Measurements from ENCODE around the gene COX7A1. TPM values are rescaled to one million over a fixed set of nuclear protein-coding genes. Genes with fewer than 3 reads are reported as not detected.

The COX7A1 gene
- polyA plus RNA-seq, 1 donor from 2014 or later: not detected

DNA sequence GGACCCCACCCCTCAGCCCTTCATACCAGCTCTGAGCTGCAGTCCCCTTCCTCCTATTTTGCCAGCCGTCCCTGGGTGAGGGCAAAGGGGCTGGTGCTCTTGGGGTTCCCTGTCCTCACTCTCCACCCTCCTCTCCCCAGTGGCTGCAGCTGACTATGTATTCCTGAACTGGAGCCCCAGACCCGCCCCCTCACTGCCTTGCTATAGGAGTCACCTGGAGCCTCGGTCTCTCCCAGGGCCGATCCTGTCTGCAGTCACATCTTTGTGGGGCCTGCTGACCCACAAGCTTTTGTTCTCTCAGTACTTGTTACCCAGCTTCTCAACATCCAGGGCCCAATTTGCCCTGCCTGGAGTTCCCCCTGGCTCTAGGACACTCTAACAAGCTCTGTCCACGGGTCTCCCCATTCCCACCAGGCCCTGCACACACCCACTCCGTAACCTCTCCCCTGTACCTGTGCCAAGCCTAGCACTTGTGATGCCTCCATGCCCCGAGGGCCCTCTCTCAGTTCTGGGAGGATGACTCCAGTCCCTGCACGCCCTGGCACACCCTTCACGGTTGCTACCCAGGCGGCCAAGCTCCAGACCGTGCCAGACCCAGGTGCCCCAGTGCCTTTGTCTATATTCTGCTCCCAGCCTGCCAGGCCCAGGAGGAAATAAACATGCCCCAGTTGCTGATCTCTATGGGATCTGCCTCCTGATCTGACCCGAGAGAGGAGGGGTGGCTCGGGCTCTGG is 2.4 kb downstream of the COX7A1 start:
- H3K36me3 ChIP-seq (ENCODE audit: insufficient read depth, low read length): peaks cover 9% of the 10 kb centered on the region
- H3K27me3 ChIP-seq (ENCODE audit: insufficient read depth, low read depth, low read length): no peaks in the 10 kb centered on the region
- no peaks in the 10 kb centered on the region for H3K79me2 ChIP-seq (replicated peaks; ENCODE audit: insufficient read depth, low read length)
- H3K27ac ChIP-seq (ENCODE audit: low read length): no peak overlapping the region
- no peak overlapping the region for H2AFZ ChIP-seq (ENCODE audit: low read depth, low read length)
- H3K9me3 ChIP-seq (ENCODE audit: low read length): no peaks in the 10 kb centered on the region
- no peak overlapping the region for H3K9ac ChIP-seq (ENCODE audit: low read length)
- no peak overlapping the region for H3K4me2 ChIP-seq (ENCODE audit: low read length)
- H3K9me2 ChIP-seq (ENCODE audit: insufficient read depth, low read length): no peaks in the 10 kb centered on the region
- no peaks in the 10 kb centered on the region for H4K20me1 ChIP-seq (ENCODE audit: insufficient read depth)
- H3F3A ChIP-seq (ENCODE audit: insufficient read depth, low read length, poor library complexity, severe bottlenecking): no peaks in the 10 kb centered on the region
- H3K4me3 ChIP-seq (ENCODE audit: low read length): no peak overlapping the region
- TF ChIP-seq TAF1 (IDR thresholded peaks at IDR 0.05; ENCODE audit: low read depth) (no peak), RAD21 (conservative IDR thresholded peaks at IDR 0.05) (no peak), EZH2 (IDR thresholded peaks at IDR 0.05; ENCODE audit: borderline replicate concordance, insufficient read depth, low read length, poor library complexity, severe bottlenecking) (no peak), CTCF (IDR thresholded peaks at IDR 0.05; ENCODE audit: poor library complexity, severe bottlenecking) (no peak), POLR2AphosphoS5 (IDR thresholded peaks at IDR 0.05) (no peak), MXI1 (conservative IDR thresholded peaks at IDR 0.05; ENCODE audit: poor library complexity, severe bottlenecking) (no peak), EP300 (conservative IDR thresholded peaks at IDR 0.05; ENCODE audit: poor library complexity, severe bottlenecking) (no peak), REST (IDR thresholded peaks at IDR 0.05; ENCODE audit: borderline replicate concordance) (no peak), SMC3 (conservative IDR thresholded peaks at IDR 0.05; ENCODE audit: poor library complexity) (no peak)

GRCh38 chr19:36144624-36145023 is 7.6 kb downstream of the COX7A1 start:
- H3K9ac ChIP-seq (ENCODE audit: low read length): no peak overlapping the region
- peaks cover 9% of the 10 kb centered on the region for H3K79me2 ChIP-seq (replicated peaks; ENCODE audit: insufficient read depth, low read length)
- H3K27me3 ChIP-seq (ENCODE audit: insufficient read depth, low read depth, low read length): no peaks in the 10 kb centered on the region
- H4K20me1 ChIP-seq (ENCODE audit: insufficient read depth): no peaks in the 10 kb centered on the region
- no peak overlapping the region for H3K27ac ChIP-seq (ENCODE audit: low read length)
- H3K9me2 ChIP-seq (ENCODE audit: insufficient read depth, low read length): no peaks in the 10 kb centered on the region
- H3K4me2 ChIP-seq (ENCODE audit: low read length): no peak overlapping the region
- no peak overlapping the region for H2AFZ ChIP-seq (ENCODE audit: low read depth, low read length)
- H3K4me3 ChIP-seq (ENCODE audit: low read length): no peak overlapping the region
- peaks cover 13% of the 10 kb centered on the region for H3K36me3 ChIP-seq (ENCODE audit: insufficient read depth, low read length)
- TF ChIP-seq SMC3 (conservative IDR thresholded peaks at IDR 0.05; ENCODE audit: poor library complexity) (no peak), REST (IDR thresholded peaks at IDR 0.05; ENCODE audit: borderline replicate concordance) (no peak), CTCF (IDR thresholded peaks at IDR 0.05; ENCODE audit: poor library complexity, severe bottlenecking) (no peak), MXI1 (conservative IDR thresholded peaks at IDR 0.05; ENCODE audit: poor library complexity, severe bottlenecking) (no peak)
- no peaks in the 10 kb centered on the region for H3F3A ChIP-seq (ENCODE audit: insufficient read depth, low read length, poor library complexity, severe bottlenecking)
- no peaks in the 10 kb centered on the region for H3K9me3 ChIP-seq (ENCODE audit: low read length)
